Measurements from ENCODE around the gene PAPLN. TPM values are rescaled to one million over a fixed set of nuclear protein-coding genes. Genes with fewer than 3 reads are reported as not detected.

PAPLN gene
- total RNA-seq, 3 donors from 2014 or later = 19.7 to 29.9 (median 23.8) TPM

- Histone ChIP-seq H3K27me3 (no peaks in the 10 kb centered on the region), H3K4me1 (no peaks in the 10 kb centered on the region), H3K27ac (no peak overlapping the region), H3K4me3 (no peak overlapping the region), H3K9me3 (no peaks in the 10 kb centered on the region), H3K36me3 (no peaks in the 10 kb centered on the region)
- intact Hi-C loops (cut with DNase I; ENCODE audit: low total_unique reads) = no loop called here
- DNase-seq (ENCODE audit: low spot score in 2 of 2) = no peak
- no peak for TF ChIP-seq POLR2A (IDR thresholded peaks at IDR 0.05)
- TF ChIP-seq POLR2AphosphoS5 (IDR thresholded peaks at IDR 0.05) = no peak
- TF ChIP-seq CTCF (IDR thresholded peaks at IDR 0.05) = no peak
These were observed 18.5 kb downstream of the PAPLN start for GRCh38 chr14:73255693-73256225.

- no peak for TF ChIP-seq CTCF (IDR thresholded peaks at IDR 0.05)
- no peak for TF ChIP-seq POLR2A (IDR thresholded peaks at IDR 0.05)
- TF ChIP-seq POLR2AphosphoS5 (IDR thresholded peaks at IDR 0.05) = no peak
- Histone ChIP-seq H3K27ac (no peak overlapping the region), H3K4me1 (no peaks in the 10 kb centered on the region), H3K9me3 (no peaks in the 10 kb centered on the region), H3K4me3 (no peak overlapping the region), H3K36me3 (no peaks in the 10 kb centered on the region), H3K27me3 (no peaks in the 10 kb centered on the region)
- no peak for DNase-seq (ENCODE audit: low spot score in 2 of 2)
- intact Hi-C loops (cut with DNase I; ENCODE audit: low total_unique reads) = no loop called here
These were observed 20.8 kb downstream of the PAPLN start for GRCh38 chr14:73258076-73258475.

GRCh38 chr14:73258845-73259611 is 21.7 kb downstream of the PAPLN start:
- intact Hi-C loops (cut with DNase I; ENCODE audit: low total_unique reads) = no loop called here
- Histone ChIP-seq H3K4me1 (no peaks in the 10 kb centered on the region), H3K36me3 (no peaks in the 10 kb centered on the region), H3K9me3 (no peaks in the 10 kb centered on the region), H3K27ac (no peak overlapping the region), H3K4me3 (no peak overlapping the region), H3K27me3 (no peaks in the 10 kb centered on the region)
- TF ChIP-seq POLR2A (IDR thresholded peaks at IDR 0.05) = no peak
- no peak for TF ChIP-seq POLR2AphosphoS5 (IDR thresholded peaks at IDR 0.05)
- TF ChIP-seq CTCF (IDR thresholded peaks at IDR 0.05) = no peak
- DNase-seq (ENCODE audit: low spot score in 2 of 2) = no peak

GRCh38 chr14:73259837-73260236 is 22.5 kb downstream of the PAPLN start:
- intact Hi-C loops (cut with DNase I; ENCODE audit: low total_unique reads) = no loop called here
- no peak overlapping the region for H3K27ac ChIP-seq
- no peaks in the 10 kb centered on the region for H3K27me3 ChIP-seq
- no peaks in the 10 kb centered on the region for H3K36me3 ChIP-seq
- DNase-seq (ENCODE audit: low spot score in 2 of 2) = no peak
- H3K4me1 ChIP-seq = no peaks in the 10 kb centered on the region
- TF ChIP-seq CTCF (IDR thresholded peaks at IDR 0.05) (no peak), POLR2AphosphoS5 (IDR thresholded peaks at IDR 0.05) (no peak), POLR2A (IDR thresholded peaks at IDR 0.05) (no peak)
- no peak overlapping the region for H3K4me3 ChIP-seq
- H3K9me3 ChIP-seq = no peaks in the 10 kb centered on the region

GRCh38 chr14:73260574-73260973 is 23.3 kb downstream of the PAPLN start:
- Histone ChIP-seq H3K4me3 (no peak overlapping the region), H3K36me3 (no peaks in the 10 kb centered on the region), H3K27me3 (no peaks in the 10 kb centered on the region), H3K27ac (no peak overlapping the region), H3K9me3 (no peaks in the 10 kb centered on the region), H3K4me1 (no peaks in the 10 kb centered on the region)
- no peak for DNase-seq (ENCODE audit: low spot score in 2 of 2)
- intact Hi-C loops (cut with DNase I; ENCODE audit: low total_unique reads) = no loop called here
- TF ChIP-seq POLR2AphosphoS5 (IDR thresholded peaks at IDR 0.05) (no peak), CTCF (IDR thresholded peaks at IDR 0.05) (no peak), POLR2A (IDR thresholded peaks at IDR 0.05) (no peak)
